GM23338 (cell line): ENCODE data around the gene CPLX1. TPM values are rescaled to one million over a fixed set of nuclear protein-coding genes. Genes with fewer than 3 reads are reported as not detected.

Source experiments
- ATAC-seq: fragments of 200-7000 bp; cut with Tn5 transposase; 3 replicates; pipeline ENCODE4 v1.9.1; 2020
- DNase-seq: peaks from one replicate; pipeline ENCODE4 v3.0.0-alpha.2; 2015; ENCODE audit warnings: low spot score
- H2AFZ ChIP-seq: fragments of 200-600 bp; sonication (generic); 2 replicates; pipeline ENCODE4 v1.8.0; 2016; ENCODE audit warnings: antibody characterized with exemption, mild to moderate bottlenecking, moderate library complexity
- H3F3A ChIP-seq: fragments of 200-600 bp; sonication (generic); replicated peaks from 2 replicates; pipeline ENCODE4 v1.8.0; 2017; ENCODE audit warnings: antibody characterized with exemption, mixed run types, low read depth
- H3K27ac ChIP-seq: fragments of 200-600 bp; sonication (generic); 2 replicates; pipeline ENCODE4 v1.6.1; 2016; ENCODE audit warnings: low read depth
- H3K27me3 ChIP-seq: fragments of 200-600 bp; sonication (generic); 2 replicates; pipeline ENCODE4 v1.8.0; 2016; ENCODE audit warnings: mild to moderate bottlenecking, mixed run types, moderate library complexity; ENCODE audit not compliant: insufficient read depth
- H3K36me3 ChIP-seq: fragments of 200-600 bp; sonication (generic); 2 replicates; pipeline ENCODE4 v1.8.0; 2016; ENCODE audit warnings: mild to moderate bottlenecking; ENCODE audit not compliant: insufficient read depth
- H3K4me1 ChIP-seq: fragments of 200-600 bp; sonication (generic); 2 replicates; pipeline ENCODE4 v1.8.0; 2016; ENCODE audit warnings: mild to moderate bottlenecking, moderate library complexity; ENCODE audit not compliant: insufficient read depth
- H3K4me2 ChIP-seq: fragments of 200-600 bp; sonication (generic); 2 replicates; pipeline ENCODE4 v1.7.1; 2017; ENCODE audit warnings: mixed run types
- H3K4me3 ChIP-seq: fragments of 200-600 bp; sonication (generic); 2 replicates; pipeline ENCODE4 v1.6.1; 2016; ENCODE audit warnings: mixed run types
- H3K79me2 ChIP-seq: fragments of 200-600 bp; sonication (generic); replicated peaks from 2 replicates; pipeline ENCODE4 v1.8.0; 2017; ENCODE audit warnings: mild to moderate bottlenecking; ENCODE audit not compliant: insufficient read depth
- H3K9me2 ChIP-seq: fragments of 200-600 bp; sonication (generic); 2 replicates; pipeline ENCODE4 v1.8.0; 2017; ENCODE audit not compliant: insufficient read depth
- H4K20me1 ChIP-seq: fragments of 200-600 bp; sonication (generic); replicated peaks from 2 replicates; pipeline ENCODE4 v1.8.0; 2017; ENCODE audit warnings: mild to moderate bottlenecking; ENCODE audit not compliant: insufficient read depth
- H3K27ac Mint-ChIP-seq: 2 replicates; pipeline ENCODE4 v1.8.0; 2020; ENCODE audit warnings: inconsistent platforms, mild to moderate bottlenecking, moderate library complexity, mixed read lengths
- H3K27me3 Mint-ChIP-seq: 3 replicates; pipeline ENCODE4 v1.8.0; 2022; ENCODE audit warnings: low read depth, mild to moderate bottlenecking, moderate library complexity, mixed read lengths, inconsistent platforms; ENCODE audit not compliant: insufficient read depth, poor library complexity
- H3K36me3 Mint-ChIP-seq: 3 replicates; pipeline ENCODE4 v1.8.0; 2021; ENCODE audit warnings: low read depth, mild to moderate bottlenecking, inconsistent platforms, moderate library complexity, mixed read lengths
- H3K4me1 Mint-ChIP-seq: 3 replicates; pipeline ENCODE4 v1.8.0; 2020; ENCODE audit warnings: mild to moderate bottlenecking, inconsistent platforms, mixed read lengths
- H3K4me3 Mint-ChIP-seq: 3 replicates; pipeline ENCODE4 v1.8.0; 2021; ENCODE audit warnings: moderate library complexity, mild to moderate bottlenecking, inconsistent platforms, mixed read lengths
- H3K9me3 Mint-ChIP-seq: 3 replicates; pipeline ENCODE4 v1.8.0; 2020; ENCODE audit warnings: moderate library complexity, mild to moderate bottlenecking, inconsistent platforms, mixed read lengths
- CTCF ChIP-seq, 2 experiments: fragments of 200-600 bp in 1 of 2; sonication (generic) in 1 of 2; conservative IDR thresholded peaks; 2 replicates each; pipeline versions ENCODE4 v1.5.1 to v1.6.1; 2016 to 2017; ENCODE audit warnings: antibody characterized with exemption in 2 of 2, low read depth in 2 of 2, mild to moderate bottlenecking in 2 of 2, moderate library complexity in 1 of 2
- EZH2 ChIP-seq: fragments of 200-600 bp; sonication (generic); IDR thresholded peaks from one replicate; pipeline ENCODE4 v1.8.0; 2017; ENCODE audit warnings: antibody characterized with exemption, mild to moderate bottlenecking, low read depth; ENCODE audit not compliant: unreplicated experiment
- EZH2phosphoT487 ChIP-seq: fragments of 200-600 bp; sonication (generic); IDR thresholded peaks from one replicate; pipeline ENCODE4 v1.8.1; 2018; ENCODE audit warnings: antibody characterized with exemption; ENCODE audit not compliant: unreplicated experiment
- JUNB ChIP-seq: IDR thresholded peaks from one replicate; pipeline ENCODE4 v1.6.1; 2016; ENCODE audit warnings: antibody characterized with exemption; ENCODE audit not compliant: unreplicated experiment
- POLR2AphosphoS5 ChIP-seq: IDR thresholded peaks from 2 replicates; pipeline ENCODE4 v1.6.1; 2016; ENCODE audit warnings: antibody characterized with exemption, low read depth
- REST ChIP-seq: IDR thresholded peaks from one replicate; pipeline ENCODE4 v1.6.1; 2018; ENCODE audit warnings: antibody characterized with exemption; ENCODE audit not compliant: unreplicated experiment
- STAT1 ChIP-seq: IDR thresholded peaks from one replicate; pipeline ENCODE4 v1.6.1; 2016; ENCODE audit warnings: antibody characterized with exemption; ENCODE audit not compliant: unreplicated experiment
- ZNF114 ChIP-seq: fragments of 250-450 bp; sonication (Bioruptor Pico); IDR thresholded peaks from 2 replicates; pipeline ENCODE4 v1.5.0; 2020; ENCODE audit warnings: mild to moderate bottlenecking, moderate library complexity
- ZNF331 ChIP-seq: fragments of 250-450 bp; sonication (Bioruptor Pico); IDR thresholded peaks from 2 replicates; pipeline ENCODE4 v1.5.0; 2020; ENCODE audit warnings: low read depth, mild to moderate bottlenecking, moderate library complexity
- polyA plus RNA-seq: library from polyadenylated mRNA; unstranded; fragments of >200 nt; fragmentation: Nextera tagmentation; extraction: Ambion mirVana; gene quantifications from 2 replicates; pipeline ENCODE4 v1.2.1, GENCODE V29; 2016
- total RNA-seq: library from RNA; depleted of rRNA; stranded (reverse); fragments of >200 nt; shearing (Covaris generic); gene quantifications from 2 replicates; pipeline ENCODE4 v1.2.3, GENCODE V29; 2014
- TF ChIP-seq, protein P1 (sequence below): IDR thresholded peaks from 2 replicates; pipeline ENCODE4 v1.6.1; 2016; ENCODE audit warnings: antibody characterized with exemption
- TF ChIP-seq, protein P2 (sequence below): fragments of 250-450 bp; sonication (Bioruptor Pico); IDR thresholded peaks from 2 replicates; pipeline ENCODE4 v1.5.0; 2020; ENCODE audit warnings: mild to moderate bottlenecking, moderate library complexity

Gene CPLX1
- total and polyA plus RNA-seq, 2 experiments from 2014 or later = 0.86 to 0.97 TPM

GRCh38 chr4:779555-779954 lies 46.4 kb downstream of the CPLX1 start (continued):
- no peak for TF ChIP-seq CTCF (conservative IDR thresholded peaks at IDR 0.05; ENCODE audit: low read depth in 2 of 2)

DNA sequence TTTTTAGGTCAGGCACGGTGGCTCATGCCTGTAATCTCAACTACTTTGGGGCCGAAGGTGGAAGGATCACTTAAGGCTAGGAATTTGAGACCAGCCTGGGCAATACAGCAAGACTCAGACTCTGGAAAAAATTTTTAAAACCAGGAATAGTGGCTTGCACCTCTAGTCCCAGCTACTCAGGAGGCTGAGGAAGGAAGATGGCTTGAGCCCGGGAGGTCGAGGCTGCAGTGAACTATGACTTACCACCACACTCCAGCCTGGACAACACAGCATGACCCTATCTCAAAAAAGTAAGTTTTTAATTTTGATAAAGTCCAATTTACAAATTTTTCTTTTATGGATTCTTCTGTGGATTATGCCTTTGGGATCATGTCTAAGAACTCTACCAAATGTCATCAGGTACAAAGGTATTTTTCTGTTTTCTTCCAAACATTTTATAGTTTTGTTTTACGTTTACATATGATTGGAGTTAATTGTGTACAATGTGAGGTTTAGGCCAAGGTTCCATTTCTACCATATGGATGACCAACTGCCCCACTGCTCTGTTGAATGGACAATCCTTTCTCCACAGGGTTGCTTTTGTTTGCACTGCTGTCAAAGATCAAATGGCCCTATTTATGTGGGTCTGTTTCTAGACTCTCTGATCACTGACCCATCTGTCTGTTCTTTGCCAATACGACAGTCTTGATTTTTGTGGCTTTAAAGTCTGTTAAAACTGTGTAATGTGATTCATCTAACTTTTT lies 48.2 kb downstream of the CPLX1 start:
- H3K9me3 Mint-ChIP-seq = peaks cover 9% of the 10 kb centered on the region
- peaks cover 16% of the 10 kb centered on the region for H3K4me1 Mint-ChIP-seq
- peaks cover 88% of the 10 kb centered on the region for H3K79me2 ChIP-seq
- H3K36me3 Mint-ChIP-seq = peaks cover 75% of the 10 kb centered on the region
- peaks cover 52% of the 10 kb centered on the region for H4K20me1 ChIP-seq
- H3K4me2 ChIP-seq = no peak overlapping the region
- no peak overlapping the region for H3K27ac Mint-ChIP-seq
- ATAC-seq = no peak
- H3K4me3 Mint-ChIP-seq = no peak overlapping the region
- no peak for DNase-seq
- H3K27ac ChIP-seq = no peak overlapping the region
- no peak overlapping the region for H2AFZ ChIP-seq
- peaks cover 22% of the 10 kb centered on the region for H3K27me3 Mint-ChIP-seq
- peaks cover 33% of the 10 kb centered on the region for H3F3A ChIP-seq
- H3K9me2 ChIP-seq = no peaks in the 10 kb centered on the region
- H3K36me3 ChIP-seq = peaks cover 40% of the 10 kb centered on the region
- H3K4me1 ChIP-seq = peaks cover 16% of the 10 kb centered on the region; the same call in 1 of the 2 replicates
- no peaks in the 10 kb centered on the region for H3K27me3 ChIP-seq
- no peak overlapping the region for H3K4me3 ChIP-seq
- TF ChIP-seq JUNB (no peak), STAT1 (no peak), REST (no peak), EZH2phosphoT487 (no peak), POLR2AphosphoS5 (no peak), ZNF331 (CRISPR knock-in tag) (no peak), EZH2 (no peak), ZNF114 (CRISPR knock-in tag) (no peak)
- TF ChIP-seq, protein P1, sequence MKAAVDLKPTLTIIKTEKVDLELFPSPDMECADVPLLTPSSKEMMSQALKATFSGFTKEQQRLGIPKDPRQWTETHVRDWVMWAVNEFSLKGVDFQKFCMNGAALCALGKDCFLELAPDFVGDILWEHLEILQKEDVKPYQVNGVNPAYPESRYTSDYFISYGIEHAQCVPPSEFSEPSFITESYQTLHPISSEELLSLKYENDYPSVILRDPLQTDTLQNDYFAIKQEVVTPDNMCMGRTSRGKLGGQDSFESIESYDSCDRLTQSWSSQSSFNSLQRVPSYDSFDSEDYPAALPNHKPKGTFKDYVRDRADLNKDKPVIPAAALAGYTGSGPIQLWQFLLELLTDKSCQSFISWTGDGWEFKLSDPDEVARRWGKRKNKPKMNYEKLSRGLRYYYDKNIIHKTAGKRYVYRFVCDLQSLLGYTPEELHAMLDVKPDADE = no peak
- TF ChIP-seq, protein P2, sequence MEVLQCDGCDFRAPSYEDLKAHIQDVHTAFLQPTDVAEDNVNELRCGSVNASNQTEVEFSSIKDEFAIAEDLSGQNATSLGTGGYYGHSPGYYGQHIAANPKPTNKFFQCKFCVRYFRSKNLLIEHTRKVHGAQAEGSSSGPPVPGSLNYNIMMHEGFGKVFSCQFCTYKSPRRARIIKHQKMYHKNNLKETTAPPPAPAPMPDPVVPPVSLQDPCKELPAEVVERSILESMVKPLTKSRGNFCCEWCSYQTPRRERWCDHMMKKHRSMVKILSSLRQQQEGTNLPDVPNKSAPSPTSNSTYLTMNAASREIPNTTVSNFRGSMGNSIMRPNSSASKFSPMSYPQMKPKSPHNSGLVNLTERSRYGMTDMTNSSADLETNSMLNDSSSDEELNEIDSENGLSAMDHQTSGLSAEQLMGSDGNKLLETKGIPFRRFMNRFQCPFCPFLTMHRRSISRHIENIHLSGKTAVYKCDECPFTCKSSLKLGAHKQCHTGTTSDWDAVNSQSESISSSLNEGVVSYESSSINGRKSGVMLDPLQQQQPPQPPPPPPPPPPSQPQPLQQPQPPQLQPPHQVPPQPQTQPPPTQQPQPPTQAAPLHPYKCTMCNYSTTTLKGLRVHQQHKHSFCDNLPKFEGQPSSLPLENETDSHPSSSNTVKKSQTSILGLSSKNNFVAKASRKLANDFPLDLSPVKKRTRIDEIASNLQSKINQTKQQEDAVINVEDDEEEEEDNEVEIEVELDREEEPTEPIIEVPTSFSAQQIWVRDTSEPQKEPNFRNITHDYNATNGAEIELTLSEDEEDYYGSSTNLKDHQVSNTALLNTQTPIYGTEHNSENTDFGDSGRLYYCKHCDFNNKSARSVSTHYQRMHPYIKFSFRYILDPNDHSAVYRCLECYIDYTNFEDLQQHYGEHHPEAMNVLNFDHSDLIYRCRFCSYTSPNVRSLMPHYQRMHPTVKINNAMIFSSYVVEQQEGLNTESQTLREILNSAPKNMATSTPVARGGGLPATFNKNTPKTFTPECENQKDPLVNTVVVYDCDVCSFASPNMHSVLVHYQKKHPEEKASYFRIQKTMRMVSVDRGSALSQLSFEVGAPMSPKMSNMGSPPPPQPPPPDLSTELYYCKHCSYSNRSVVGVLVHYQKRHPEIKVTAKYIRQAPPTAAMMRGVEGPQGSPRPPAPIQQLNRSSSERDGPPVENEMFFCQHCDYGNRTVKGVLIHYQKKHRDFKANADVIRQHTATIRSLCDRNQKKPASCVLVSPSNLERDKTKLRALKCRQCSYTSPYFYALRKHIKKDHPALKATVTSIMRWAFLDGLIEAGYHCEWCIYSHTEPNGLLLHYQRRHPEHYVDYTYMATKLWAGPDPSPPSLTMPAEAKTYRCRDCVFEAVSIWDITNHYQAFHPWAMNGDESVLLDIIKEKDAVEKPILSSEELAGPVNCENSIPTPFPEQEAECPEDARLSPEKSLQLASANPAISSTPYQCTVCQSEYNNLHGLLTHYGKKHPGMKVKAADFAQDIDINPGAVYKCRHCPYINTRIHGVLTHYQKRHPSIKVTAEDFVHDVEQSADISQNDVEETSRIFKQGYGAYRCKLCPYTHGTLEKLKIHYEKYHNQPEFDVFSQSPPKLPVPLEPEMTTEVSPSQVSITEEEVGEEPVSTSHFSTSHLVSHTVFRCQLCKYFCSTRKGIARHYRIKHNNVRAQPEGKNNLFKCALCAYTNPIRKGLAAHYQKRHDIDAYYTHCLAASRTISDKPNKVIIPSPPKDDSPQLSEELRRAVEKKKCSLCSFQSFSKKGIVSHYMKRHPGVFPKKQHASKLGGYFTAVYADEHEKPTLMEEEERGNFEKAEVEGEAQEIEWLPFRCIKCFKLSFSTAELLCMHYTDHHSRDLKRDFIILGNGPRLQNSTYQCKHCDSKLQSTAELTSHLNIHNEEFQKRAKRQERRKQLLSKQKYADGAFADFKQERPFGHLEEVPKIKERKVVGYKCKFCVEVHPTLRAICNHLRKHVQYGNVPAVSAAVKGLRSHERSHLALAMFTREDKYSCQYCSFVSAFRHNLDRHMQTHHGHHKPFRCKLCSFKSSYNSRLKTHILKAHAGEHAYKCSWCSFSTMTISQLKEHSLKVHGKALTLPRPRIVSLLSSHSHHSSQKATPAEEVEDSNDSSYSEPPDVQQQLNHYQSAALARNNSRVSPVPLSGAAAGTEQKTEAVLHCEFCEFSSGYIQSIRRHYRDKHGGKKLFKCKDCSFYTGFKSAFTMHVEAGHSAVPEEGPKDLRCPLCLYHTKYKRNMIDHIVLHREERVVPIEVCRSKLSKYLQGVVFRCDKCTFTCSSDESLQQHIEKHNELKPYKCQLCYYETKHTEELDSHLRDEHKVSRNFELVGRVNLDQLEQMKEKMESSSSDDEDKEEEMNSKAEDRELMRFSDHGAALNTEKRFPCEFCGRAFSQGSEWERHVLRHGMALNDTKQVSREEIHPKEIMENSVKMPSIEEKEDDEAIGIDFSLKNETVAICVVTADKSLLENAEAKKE (CRISPR knock-in tag) = no peak
